Erythroblast (primary cell): ENCODE data around the gene NNAT.

Experiments
- GATA1 ChIP-seq: IDR thresholded peaks from 2 replicates; pipeline ENCODE4 v1.6.1; 2011; ENCODE audit warnings: low read depth, mild to moderate bottlenecking, control low read depth, low read length, moderate library complexity
- POLR2A ChIP-seq: IDR thresholded peaks from 2 replicates; pipeline ENCODE4 v1.6.1; 2011; ENCODE audit warnings: mild to moderate bottlenecking, low read length

DNA sequence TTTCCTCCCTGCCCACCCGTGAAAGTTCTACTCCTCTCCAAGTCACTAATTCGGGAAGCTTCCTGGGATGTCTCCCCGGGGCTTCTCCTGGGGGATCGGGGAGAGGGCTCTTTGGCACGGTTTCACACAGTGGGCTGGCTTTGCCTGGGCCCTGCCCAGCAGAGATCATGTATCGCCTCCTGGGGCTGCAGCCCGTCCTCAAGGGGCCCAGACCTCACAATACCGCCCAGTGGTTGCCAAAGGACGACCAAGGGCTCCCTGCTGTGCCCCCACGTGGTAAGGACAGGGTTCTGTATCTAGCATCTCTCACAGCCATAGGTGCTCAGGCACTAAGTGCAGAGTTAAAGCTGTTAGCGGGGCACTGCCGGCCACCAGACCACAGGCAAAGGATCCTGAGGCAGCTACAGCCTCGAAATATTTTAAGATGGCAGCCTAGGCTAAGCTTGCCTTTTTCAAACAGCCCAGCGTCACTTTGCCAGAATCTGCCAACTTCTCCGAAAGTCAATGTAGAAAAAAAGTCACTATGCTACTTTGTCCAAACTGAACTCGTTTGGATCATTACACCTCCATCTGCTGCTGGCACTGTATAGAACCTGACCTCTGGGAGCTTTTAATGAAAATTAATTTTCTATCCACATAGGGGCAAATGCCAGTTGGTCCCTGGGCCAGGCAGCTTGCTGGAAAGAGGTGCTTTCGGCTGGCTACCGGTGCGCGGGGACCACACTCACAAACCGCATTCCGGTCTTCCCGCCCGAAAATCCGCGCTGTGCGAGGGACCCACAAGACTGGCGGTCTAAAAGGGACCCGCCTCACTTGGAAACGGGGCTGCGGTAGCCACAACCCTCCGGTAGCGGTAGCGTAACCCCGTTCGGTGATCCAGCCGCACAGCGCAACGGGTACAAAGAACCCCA is 1.3 kb upstream of the NNAT start:
- no peak for TF ChIP-seq POLR2A
- no peak for TF ChIP-seq GATA1
